ENCODE measurements around the gene KRT16.
"Not testable (repeated sequence)": the region's sequence is repeated elsewhere in the genome, so short reads cannot be mapped to it uniquely, and the experiment has no call there.

Gene KRT16

GRCh38 chr17:41647940-41648410 lies 35.4 kb upstream of the KRT16 start:
- in situ Hi-C loops (cut with MboI; ENCODE audit: low pct_unique_long_range_greater_than_20kb, low sequenced_read_pairs, unreplicated experiment): no loop called here
- DNase-seq (ENCODE audit: low spot score): peak; percentile 92
- TF ChIP-seq CTCF (IDR thresholded peaks at IDR 0.05; ENCODE audit: extremely low read depth, insufficient read depth, missing control alignments): peak; percentile 96

- no peak for TF ChIP-seq CTCF (IDR thresholded peaks at IDR 0.05; ENCODE audit: extremely low read depth, insufficient read depth, missing control alignments)
- DNase-seq (ENCODE audit: low spot score): no peak
- in situ Hi-C loops (cut with MboI; ENCODE audit: low pct_unique_long_range_greater_than_20kb, low sequenced_read_pairs, unreplicated experiment): no loop called here
Measured at GRCh38 chr17:41647038-41647813, 34.7 kb upstream of the KRT16 start.

- in situ Hi-C loops (cut with MboI; ENCODE audit: low pct_unique_long_range_greater_than_20kb, low sequenced_read_pairs, unreplicated experiment): no loop called here
- DNase-seq (ENCODE audit: low spot score): no peak
- no peak for TF ChIP-seq CTCF (IDR thresholded peaks at IDR 0.05; ENCODE audit: extremely low read depth, insufficient read depth, missing control alignments)
Measured at GRCh38 chr17:41642252-41643156, 29.9 kb upstream of the KRT16 start.

GRCh38 chr17:41640596-41640995 lies 28.0 kb upstream of the KRT16 start:
- in situ Hi-C loops (cut with MboI; ENCODE audit: low pct_unique_long_range_greater_than_20kb, low sequenced_read_pairs, unreplicated experiment): not testable (repeated sequence)

GRCh38 chr17:41639492-41640473 lies 27.2 kb upstream of the KRT16 start:
- DNase-seq (ENCODE audit: low spot score): no peak
- no peak for TF ChIP-seq CTCF (IDR thresholded peaks at IDR 0.05; ENCODE audit: extremely low read depth, insufficient read depth, missing control alignments)
- in situ Hi-C loops (cut with MboI; ENCODE audit: low pct_unique_long_range_greater_than_20kb, low sequenced_read_pairs, unreplicated experiment): no loop called here

More at GRCh38 chr17:41640596-41640995, 28.0 kb upstream of the KRT16 start:
- not testable (repeated sequence) for DNase-seq (ENCODE audit: low spot score)

GRCh38 chr17:41638941-41639340 lies 26.4 kb upstream of the KRT16 start:
- in situ Hi-C loops (cut with MboI; ENCODE audit: low pct_unique_long_range_greater_than_20kb, low sequenced_read_pairs, unreplicated experiment): no loop called here
- TF ChIP-seq CTCF (IDR thresholded peaks at IDR 0.05; ENCODE audit: extremely low read depth, insufficient read depth, missing control alignments): no peak
- no peak for DNase-seq (ENCODE audit: low spot score)
